Measurements from ENCODE around the gene OR52A5.
A peak's percentile ranks its signal among the peaks of the same experiment; 100 is the strongest.
"Not testable (repeated sequence)": the region's sequence is repeated elsewhere in the genome, so short reads cannot be mapped to it uniquely, and the experiment has no call there.

The OR52A5 gene

GRCh38 chr11:5153574-5154431 is 15.6 kb upstream of the OR52A5 start:
- H3K4me1 ChIP-seq: peaks cover 0 to 28% (median 0%) of the 10 kb centered on the region in 10 experiments; a peak in 6 of 20 replicates
- no peaks in the 10 kb centered on the region for H3K27me3 ChIP-seq
- TF ChIP-seq Cebpa-rat (IDR thresholded peaks at IDR 0.05): no peak
- no peak overlapping the region for H3K27ac ChIP-seq
- H3K4me2 ChIP-seq: peak overlapping the region in 2 of 11 experiments; percentile 17 to 50; a peak in 4 of 22 replicates
- no peaks in the 10 kb centered on the region for H3K9me3 ChIP-seq (replicated peaks in 1 of 11)
- no peaks in the 10 kb centered on the region for H4K20me1 ChIP-seq
- no peak overlapping the region for H3K4me3 ChIP-seq
- H3K36me3 ChIP-seq: no peaks in the 10 kb centered on the region
- no peak overlapping the region for H3K9ac ChIP-seq

GRCh38 chr11:5151713-5152153 is 13.6 kb upstream of the OR52A5 start:
- no peaks in the 10 kb centered on the region for H3K27me3 ChIP-seq
- no peak for TF ChIP-seq Cebpa-rat (IDR thresholded peaks at IDR 0.05)
- no peak overlapping the region for H3K27ac ChIP-seq
- H3K9me3 ChIP-seq (replicated peaks in 1 of 11): no peaks in the 10 kb centered on the region
- H3K4me3 ChIP-seq: no peak overlapping the region
- H3K9ac ChIP-seq: no peak overlapping the region
- peaks cover 0 to 28% (median 0%) of the 10 kb centered on the region in 10 experiments; a peak in 6 of 20 replicates for H3K4me1 ChIP-seq
- H3K4me2 ChIP-seq: no peak overlapping the region
- H4K20me1 ChIP-seq: no peaks in the 10 kb centered on the region
- no peaks in the 10 kb centered on the region for H3K36me3 ChIP-seq

GRCh38 chr11:5144206-5144605 is 6.0 kb upstream of the OR52A5 start:
- not testable (repeated sequence) for H3K9me3 ChIP-seq (replicated peaks in 1 of 11); H3K4me1 ChIP-seq; H3K4me3 ChIP-seq; H4K20me1 ChIP-seq; H3K9ac ChIP-seq; H3K27me3 ChIP-seq; H3K36me3 ChIP-seq; H3K4me2 ChIP-seq; H3K27ac ChIP-seq

GRCh38 chr11:5137014-5137413 is 1.1 kb downstream of the OR52A5 start:
- H3K9ac ChIP-seq: no peak overlapping the region
- H3K4me2 ChIP-seq: no peak overlapping the region
- H3K4me3 ChIP-seq: no peak overlapping the region
- no peak for TF ChIP-seq Cebpa-rat (IDR thresholded peaks at IDR 0.05)
- no peaks in the 10 kb centered on the region for H3K9me3 ChIP-seq (replicated peaks in 1 of 11)
- H4K20me1 ChIP-seq: no peaks in the 10 kb centered on the region
- H3K36me3 ChIP-seq: no peaks in the 10 kb centered on the region
- H3K27ac ChIP-seq: no peak overlapping the region
- no peaks in the 10 kb centered on the region for H3K27me3 ChIP-seq
- H3K4me1 ChIP-seq: no peaks in the 10 kb centered on the region

- H3K4me2 ChIP-seq: no peak overlapping the region
- H3K9me3 ChIP-seq (replicated peaks in 1 of 11): no peaks in the 10 kb centered on the region
- no peaks in the 10 kb centered on the region for H3K4me1 ChIP-seq
- no peak overlapping the region for H3K27ac ChIP-seq
- H3K9ac ChIP-seq: no peak overlapping the region
- no peak for TF ChIP-seq Cebpa-rat (IDR thresholded peaks at IDR 0.05)
- no peaks in the 10 kb centered on the region for H3K27me3 ChIP-seq
- no peaks in the 10 kb centered on the region for H4K20me1 ChIP-seq
- H3K36me3 ChIP-seq: no peaks in the 10 kb centered on the region
- no peak overlapping the region for H3K4me3 ChIP-seq
Observed at GRCh38 chr11:5136261-5136660, 1.9 kb downstream of the OR52A5 start.

GRCh38 chr11:5131584-5132335 is 6.4 kb downstream of the OR52A5 start:
- Histone ChIP-seq H3K4me1 (no peaks in the 10 kb centered on the region), H3K4me3 (no peak overlapping the region), H3K36me3 (no peaks in the 10 kb centered on the region), H4K20me1 (no peaks in the 10 kb centered on the region), H3K9me3 (replicated peaks in 1 of 11) (no peaks in the 10 kb centered on the region), H3K27ac (no peak overlapping the region), H3K9ac (no peak overlapping the region), H3K27me3 (no peaks in the 10 kb centered on the region), H3K4me2 (no peak overlapping the region)
- TF ChIP-seq Cebpa-rat (IDR thresholded peaks at IDR 0.05): no peak

- Histone ChIP-seq H3K9ac (no peak overlapping the region), H3K4me2 (no peak overlapping the region), H3K4me3 (no peak overlapping the region), H3K27me3 (no peaks in the 10 kb centered on the region), H4K20me1 (no peaks in the 10 kb centered on the region), H3K27ac (no peak overlapping the region), H3K4me1 (no peaks in the 10 kb centered on the region), H3K36me3 (no peaks in the 10 kb centered on the region), H3K9me3 (replicated peaks in 1 of 11) (no peaks in the 10 kb centered on the region)
- TF ChIP-seq Cebpa-rat (IDR thresholded peaks at IDR 0.05): no peak
Observed at GRCh38 chr11:5129457-5129877, 8.7 kb downstream of the OR52A5 start.

- H3K36me3 ChIP-seq: no peaks in the 10 kb centered on the region
- no peaks in the 10 kb centered on the region for H4K20me1 ChIP-seq
- H3K27me3 ChIP-seq: no peaks in the 10 kb centered on the region
- no peak overlapping the region for H3K4me2 ChIP-seq
- H3K4me1 ChIP-seq: no peaks in the 10 kb centered on the region
- no peak overlapping the region for H3K4me3 ChIP-seq
- no peaks in the 10 kb centered on the region for H3K9me3 ChIP-seq (replicated peaks in 1 of 11)
- TF ChIP-seq Cebpa-rat (IDR thresholded peaks at IDR 0.05): no peak
- no peak overlapping the region for H3K9ac ChIP-seq
- no peak overlapping the region for H3K27ac ChIP-seq
Observed at GRCh38 chr11:5124891-5125620, 13.1 kb downstream of the OR52A5 start.

- H3K27ac ChIP-seq: no peak overlapping the region
- no peak overlapping the region for H3K4me2 ChIP-seq
- TF ChIP-seq Cebpa-rat (IDR thresholded peaks at IDR 0.05): no peak
- H3K27me3 ChIP-seq: no peaks in the 10 kb centered on the region
- H3K9me3 ChIP-seq (replicated peaks in 1 of 11): no peaks in the 10 kb centered on the region
- no peak overlapping the region for H3K4me3 ChIP-seq
- no peaks in the 10 kb centered on the region for H4K20me1 ChIP-seq
- no peaks in the 10 kb centered on the region for H3K36me3 ChIP-seq
- no peaks in the 10 kb centered on the region for H3K4me1 ChIP-seq
- no peak overlapping the region for H3K9ac ChIP-seq
Observed at GRCh38 chr11:5123802-5124521, 14.2 kb downstream of the OR52A5 start.

Measured in BLaER1 treated with 17β-estradiol and CSF1 and Interleukin-3, amounts not matched to agents 10 nM and 100 nM (cell line).